Measurements from ENCODE around the gene DENND1C.

The DENND1C gene

GRCh38 chr19:6424939-6425731, 56.5 kb downstream of the DENND1C start:
- peak; percentile 94 for FAIRE-seq
- TF ChIP-seq POLR2A (IDR thresholded peaks at IDR 0.05; ENCODE audit: low read depth, low read length): 0 out of 2 replicates have a peak, but pooled peaks have one; percentile 38
- DNase-seq (ENCODE audit: insufficient read length, low spot score): peak; percentile 99

- peak; percentile 77 for TF ChIP-seq POLR2A (IDR thresholded peaks at IDR 0.05; ENCODE audit: low read depth, low read length)
- FAIRE-seq (no peak), DNase-seq (ENCODE audit: insufficient read length, low spot score) (no peak)
These were observed 57.2 kb downstream of the DENND1C start, which contains the start of gene KHSRP for GRCh38 chr19:6424195-6424938. KHSRP (minus strand) TSS chr19:6424811; CDS start chr19:6424701, 110 bp downstream.

- peak; percentile 75 for DNase-seq (ENCODE audit: insufficient read length, low spot score)
- no peak for FAIRE-seq
- TF ChIP-seq POLR2A (IDR thresholded peaks at IDR 0.05; ENCODE audit: low read depth, low read length): no peak
These were observed 57.9 kb downstream of the DENND1C start for GRCh38 chr19:6423499-6424194.

GRCh38 chr19:6421075-6422014, 60.2 kb downstream of the DENND1C start:
- DNase-seq (ENCODE audit: insufficient read length, low spot score) (no peak), FAIRE-seq (no peak)
- no peak for TF ChIP-seq POLR2A (IDR thresholded peaks at IDR 0.05; ENCODE audit: low read depth, low read length)

- TF ChIP-seq POLR2A (IDR thresholded peaks at IDR 0.05; ENCODE audit: low read depth, low read length): no peak
- FAIRE-seq (no peak), DNase-seq (ENCODE audit: insufficient read length, low spot score) (no peak)
These were observed 63.0 kb downstream of the DENND1C start for GRCh38 chr19:6418562-6418932.

GRCh38 chr19:6417713-6418561, 63.6 kb downstream of the DENND1C start:
- no peak for FAIRE-seq
- no peak for TF ChIP-seq POLR2A (IDR thresholded peaks at IDR 0.05; ENCODE audit: low read depth, low read length)
- DNase-seq (ENCODE audit: insufficient read length, low spot score): no peak

All from H54 (cell line).